Left renal cortex interstitium (tissue), 4 donors: Measurements from ENCODE around the gene RHOH. TPM values are rescaled to one million over a fixed set of nuclear protein-coding genes. Genes with fewer than 3 reads are reported as not detected.

ENCODE experiments used
- DNase-seq, 4 donors: peaks; one replicate each; pipeline ENCODE4 v3.0.0-alpha.2; 2013; ENCODE audit warnings: low read depth in 4 of 4, low spot score in 2 of 4, missing footprints in 1 of 4
- polyA plus RNA-seq, 4 donors: library from polyadenylated mRNA; unstranded; fragments of 120-200 nt; gene quantifications; one replicate each; pipeline ENCODE4 v1.2.1, GENCODE V29; 2013; ENCODE audit not compliant: insufficient read length in 4 of 4

Gene RHOH
- polyA plus RNA-seq, 4 donors: 0.61 to 0.91 (median 0.72) TPM

GRCh38 chr4:40186665-40187014, 10.2 kb upstream of the RHOH start:
- DNase-seq: no peak

GRCh38 chr4:40187386-40187906, 9.4 kb upstream of the RHOH start:
- no peak for DNase-seq

DNA sequence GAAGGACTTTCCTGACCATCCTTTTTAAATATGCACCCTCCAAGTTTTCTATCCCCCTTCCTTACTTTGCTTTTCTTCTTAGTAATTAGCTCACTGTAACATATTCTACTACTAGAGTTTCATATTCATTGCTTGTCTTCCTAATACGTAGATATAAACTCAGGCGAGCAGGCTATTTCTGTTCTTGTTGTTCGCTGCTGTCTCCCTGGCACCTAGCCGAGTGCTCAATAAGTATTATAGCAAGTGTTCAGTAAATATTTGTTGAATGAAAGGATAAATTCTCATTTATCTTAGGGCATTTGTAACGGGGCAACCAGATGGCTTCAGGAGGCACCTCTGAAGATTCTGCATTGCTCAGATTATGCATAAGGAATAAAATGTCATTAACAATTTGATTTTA, 6.8 kb upstream of the RHOH start:
- DNase-seq: no peak

GRCh38 chr4:40190465-40190864, 6.4 kb upstream of the RHOH start:
- DNase-seq: no peak

DNA sequence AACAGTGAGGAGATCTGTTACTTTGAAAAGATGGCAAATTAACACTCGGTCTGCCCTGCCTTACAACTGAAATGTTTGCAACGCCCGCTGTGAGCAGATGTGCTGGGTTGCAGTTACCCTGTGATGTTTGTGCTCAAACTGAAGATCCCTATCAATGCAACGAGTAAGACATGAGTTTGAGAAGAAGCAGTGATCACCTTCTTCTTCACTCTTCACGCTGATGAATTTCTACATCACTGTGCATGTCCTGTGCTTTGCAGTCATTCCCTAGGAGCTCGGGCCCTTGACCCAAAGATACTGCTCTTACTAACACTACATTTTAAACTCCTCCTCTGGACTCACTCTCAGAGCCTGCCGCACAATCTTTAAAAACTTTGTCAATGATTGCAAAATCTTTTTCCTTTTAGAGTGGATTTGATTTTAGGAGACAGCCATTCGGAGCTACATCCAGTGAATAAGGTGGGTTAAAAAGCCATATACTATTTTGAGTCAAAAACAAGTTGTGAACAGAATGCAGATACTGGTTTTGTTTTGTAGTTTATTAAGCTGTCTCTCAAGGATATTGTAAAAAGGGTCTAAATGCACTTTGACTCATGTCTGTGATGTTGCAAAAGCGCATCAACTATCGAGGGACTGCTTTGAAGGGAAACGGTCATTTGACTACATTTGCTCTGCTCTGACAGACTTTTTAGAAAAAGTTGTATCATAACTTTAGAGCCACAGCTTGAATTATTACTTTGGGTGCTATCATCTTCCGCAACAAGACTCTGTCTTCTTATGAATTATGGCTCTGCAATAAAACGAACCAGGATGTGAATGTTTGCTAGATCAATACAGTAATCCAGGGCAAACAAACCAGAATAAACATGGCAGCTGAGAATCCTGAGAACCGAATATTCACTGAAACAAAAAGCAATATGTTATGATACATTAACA, 5.7 kb upstream of the RHOH start:
- no peak for DNase-seq

DNA sequence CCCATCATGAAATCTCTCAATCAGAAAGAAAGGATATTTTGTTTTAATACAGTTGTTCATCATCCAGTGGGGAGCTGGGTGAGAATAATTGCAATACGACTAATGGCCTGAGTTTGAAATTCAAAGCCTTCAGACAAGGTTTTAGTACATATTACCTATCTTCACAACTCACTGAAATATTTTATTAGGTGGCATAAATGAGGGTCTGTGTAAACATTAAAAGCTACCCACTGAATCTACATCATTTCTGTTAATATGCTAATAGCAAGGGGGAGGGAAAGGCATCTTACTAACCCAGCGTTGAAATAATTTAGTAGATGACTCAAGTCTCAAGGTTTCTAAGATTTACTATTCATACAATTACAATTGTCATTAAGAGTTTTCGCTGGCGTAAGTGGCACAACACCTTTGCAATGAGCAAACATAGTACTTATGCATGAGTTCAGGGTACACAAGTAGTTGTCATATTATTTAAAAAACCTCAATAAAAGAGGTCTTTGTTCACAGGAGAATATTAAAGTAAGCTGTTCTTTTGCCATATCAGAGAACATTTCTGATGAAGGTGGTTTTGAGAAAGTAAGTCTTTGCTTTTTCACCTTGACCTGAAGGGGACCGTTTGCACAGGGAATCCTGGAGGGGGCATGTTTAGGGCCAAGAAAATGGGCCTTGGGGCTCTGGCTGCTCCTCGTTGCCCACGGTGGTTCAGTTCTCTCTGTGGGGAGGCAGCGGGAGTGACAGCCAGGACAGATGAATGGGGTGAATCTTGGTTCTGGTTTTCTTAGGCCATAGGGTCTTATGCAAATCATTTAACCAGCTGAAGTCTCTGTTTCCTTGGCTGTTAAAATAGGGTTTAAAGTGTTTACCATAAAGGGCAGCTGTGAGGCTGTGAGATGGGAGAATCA, 4.5 kb upstream of the RHOH start:
- DNase-seq: no peak

DNA sequence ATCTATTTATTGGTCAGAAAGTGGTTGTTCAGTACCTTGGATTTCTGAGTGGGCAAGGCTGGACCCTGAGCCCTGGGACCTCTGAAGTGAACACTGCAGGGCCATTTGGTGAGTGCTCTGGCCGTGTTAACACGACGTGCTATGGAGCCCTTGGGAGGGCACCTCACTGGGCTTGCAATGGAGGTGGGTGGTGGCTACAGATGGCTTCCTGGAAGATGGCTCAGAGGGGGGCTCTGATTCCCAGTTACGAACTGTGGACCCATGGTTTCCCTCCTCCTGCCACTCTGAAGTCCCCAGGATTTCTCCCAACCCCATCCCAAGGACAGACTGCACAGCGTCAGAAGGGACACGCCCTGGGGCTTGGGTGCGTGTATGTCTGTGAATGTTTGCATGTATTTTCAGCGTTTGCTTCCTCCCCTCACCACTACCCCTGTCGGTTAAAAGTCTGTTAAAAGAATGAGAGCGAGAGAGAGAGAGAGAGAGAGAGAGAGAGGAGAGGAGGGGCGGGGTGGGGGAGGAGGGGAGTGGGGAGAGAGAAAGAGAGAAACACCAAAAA, 3.7 kb upstream of the RHOH start:
- no peak for DNase-seq

GRCh38 chr4:40193578-40193977, 3.3 kb upstream of the RHOH start:
- no peak for DNase-seq

DNA sequence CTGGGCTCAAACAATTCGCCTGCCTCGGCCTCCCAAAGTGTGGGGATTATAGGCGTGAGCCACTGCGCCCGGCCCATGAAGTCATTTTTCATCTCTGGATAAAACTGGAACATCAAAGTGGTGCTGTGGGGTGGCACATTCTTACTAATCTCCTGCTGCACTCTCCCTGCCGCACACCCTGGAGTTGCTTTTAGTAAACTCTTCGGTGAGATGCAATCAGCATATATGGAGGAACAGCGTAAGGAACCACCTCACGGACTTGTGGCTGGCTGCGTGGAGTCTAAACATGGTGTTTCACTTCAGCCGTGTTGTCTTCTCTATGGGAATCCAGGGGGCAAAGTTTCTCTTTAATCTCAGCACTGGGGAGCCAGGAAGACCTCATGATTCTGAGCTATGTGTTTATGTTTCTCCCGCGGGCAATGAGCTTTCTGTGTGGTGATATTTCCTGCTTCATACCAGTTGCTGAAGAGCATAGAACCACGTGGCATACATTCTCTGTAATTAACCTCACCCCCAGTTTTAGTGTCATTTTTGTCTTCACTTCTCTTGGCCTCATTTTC, 2.1 kb upstream of the RHOH start:
- no peak for DNase-seq

- DNase-seq: no peak
Observed at GRCh38 chr4:40195182-40196177, 1.4 kb upstream of the RHOH start.

- DNase-seq: no peak
Observed at GRCh38 chr4:40196272-40196671, 559 bp upstream of the RHOH start.

GRCh38 chr4:40197879-40198689, 1.3 kb downstream of the RHOH start:
- no peak for DNase-seq

DNA sequence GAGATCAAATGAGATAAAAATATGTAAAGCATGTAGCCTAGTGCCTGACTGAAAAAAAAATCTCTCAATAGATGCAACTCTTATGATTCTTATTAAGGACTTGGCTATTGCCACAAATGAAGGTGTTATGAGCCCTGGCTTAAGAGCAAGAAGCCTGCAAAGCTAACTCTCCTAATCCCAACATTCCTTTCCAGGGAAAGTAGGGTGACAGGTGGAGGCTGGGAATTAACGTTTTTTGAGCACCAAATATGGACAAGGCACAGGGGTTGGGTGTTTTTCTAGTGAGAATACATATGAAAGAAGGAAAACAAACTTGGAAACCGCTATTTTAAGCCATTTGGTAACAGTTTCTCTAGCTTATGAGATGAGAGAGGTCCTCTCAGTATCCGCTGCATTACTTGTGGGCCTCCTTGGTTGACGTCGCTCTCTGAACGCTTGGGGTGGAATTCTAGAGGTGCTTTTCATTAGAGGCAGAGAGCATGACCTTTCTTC, 2.4 kb downstream of the RHOH start:
- DNase-seq: no peak

GRCh38 chr4:40199999-40200874, 3.4 kb downstream of the RHOH start:
- DNase-seq: no peak

DNA sequence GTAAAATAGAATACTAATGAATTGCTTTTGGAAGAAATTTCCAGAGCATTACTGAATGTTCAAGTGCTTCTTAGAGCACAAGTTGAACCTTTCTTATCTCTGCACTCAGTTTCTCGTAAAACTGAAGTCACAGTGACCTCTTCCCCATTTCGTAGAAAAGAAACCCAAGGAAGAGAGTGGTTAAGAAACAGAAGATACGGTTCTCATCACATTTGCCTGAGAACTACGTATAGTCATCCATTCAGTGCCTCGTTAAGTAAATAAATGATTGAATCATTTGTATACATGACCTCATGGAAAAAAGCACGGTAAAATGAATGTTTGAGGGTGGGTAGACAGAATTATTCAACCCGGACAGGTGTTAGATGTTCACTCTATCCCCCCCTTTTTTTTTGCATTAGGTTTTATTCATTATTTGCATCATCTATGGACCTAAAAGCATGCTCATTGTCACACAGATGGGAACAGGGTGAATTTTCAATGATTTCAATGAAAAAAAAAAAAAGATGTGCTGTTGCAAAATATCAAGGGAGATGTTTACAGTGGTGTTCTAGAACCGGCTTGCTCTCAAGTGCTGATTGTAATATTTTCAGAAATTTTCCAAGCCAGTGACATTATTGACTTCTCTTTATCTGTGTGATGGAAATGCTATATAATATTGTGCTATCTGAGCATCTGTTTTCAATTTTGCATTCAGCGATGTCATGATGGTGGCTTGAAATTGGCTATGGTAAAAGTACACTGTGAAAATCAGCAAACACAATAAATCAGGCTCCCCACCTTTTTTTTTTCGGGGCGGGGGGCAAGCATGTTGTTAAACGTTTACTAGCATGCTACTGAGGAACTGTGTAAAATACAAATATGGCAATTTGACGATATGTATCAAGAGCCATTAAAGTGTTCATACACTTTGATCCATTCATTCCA, 4.3 kb downstream of the RHOH start:
- no peak for DNase-seq

DNA sequence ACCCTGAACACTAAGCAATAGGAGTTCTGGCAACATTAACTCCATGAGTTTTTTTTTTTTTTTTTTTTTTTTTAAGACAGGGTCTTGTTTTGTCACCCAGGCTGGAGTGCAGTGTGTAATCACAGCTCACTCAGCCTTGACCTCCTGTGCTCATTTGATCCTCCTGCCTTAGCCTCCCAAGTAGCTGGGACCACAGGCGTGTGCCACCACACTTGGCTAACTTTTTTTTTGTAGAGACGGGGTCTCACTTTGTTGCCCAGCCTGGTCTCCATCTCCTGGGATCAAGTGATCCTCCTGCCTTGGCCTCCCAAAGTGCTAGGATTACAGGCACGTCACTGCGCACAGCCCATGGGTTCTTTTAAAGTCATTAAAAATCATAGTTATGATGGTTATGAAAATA, 5.1 kb downstream of the RHOH start:
- DNase-seq: no peak
